IMR-90 (cell line): Measurements from ENCODE around the gene KDM1B. TPM values are rescaled to one million over a fixed set of nuclear protein-coding genes. Genes with fewer than 3 reads are reported as not detected.

Experiments
- ATAC-seq: fragments of 200-7000 bp; cut with Tn5 transposase; 2 replicates; pipeline ENCODE4 v1.9.1; 2020; ENCODE audit warnings: low read depth, mild to moderate bottlenecking, moderate library complexity
- BruUV-seq: library from RNA; stranded (reverse); fragments of 400-500 nt; replicated peaks from 2 replicates; lab custom pipeline; 2021; lab: Mats Ljungman, UMichigan
- CTCF ChIA-PET: fragments of 300-600 bp; formaldehyde crosslinking; extraction: SDS; loops from one replicate; lab custom pipeline; 2021; ENCODE audit warnings: antibody characterized with exemption; lab: Yijun Ruan, JAX
- POLR2A ChIA-PET: fragments of 300-600 bp; sonication (Branson Sonifier 250); formaldehyde crosslinking; loops from one replicate; lab custom pipeline; 2022; ENCODE audit warnings: antibody characterized with exemption; ENCODE audit not compliant: unreplicated experiment; lab: Charles Lee
- DNase-seq: peaks from one replicate; pipeline ENCODE4 v3.0.0; 2013
- H2AFZ ChIP-seq: replicated peaks from 2 replicates; pipeline ENCODE3; 2013; ENCODE audit warnings: low read length, mild to moderate bottlenecking; ENCODE audit not compliant: poor library complexity
- H2AK5ac ChIP-seq: 2 replicates; pipeline ENCODE4 v1.6.1; 2013; ENCODE audit warnings: low read depth, low read length, inconsistent platforms
- H2AK9ac ChIP-seq: replicated peaks from 2 replicates; pipeline ENCODE3; 2013; ENCODE audit warnings: mild to moderate bottlenecking, low read depth, low read length, moderate library complexity; ENCODE audit not compliant: poor library complexity
- H2BK120ac ChIP-seq: 2 replicates; pipeline ENCODE4 v1.6.1; 2013; ENCODE audit warnings: low read depth, low read length, inconsistent platforms
- H2BK15ac ChIP-seq: 3 replicates; pipeline ENCODE4 v1.6.1; 2013; ENCODE audit warnings: low read depth, low read length, inconsistent platforms
- H2BK20ac ChIP-seq: 2 replicates; pipeline ENCODE4 v1.6.1; 2013; ENCODE audit warnings: low read depth, mild to moderate bottlenecking, inconsistent platforms, low read length, moderate library complexity
- H2BK5ac ChIP-seq: 2 replicates; pipeline ENCODE4 v1.6.1; 2013; ENCODE audit warnings: mild to moderate bottlenecking, low read depth, low read length, inconsistent platforms; ENCODE audit not compliant: poor library complexity, severe bottlenecking
- H3K14ac ChIP-seq: replicated peaks from 2 replicates; pipeline ENCODE4 v1.6.1; 2013; ENCODE audit warnings: low read depth, low read length, inconsistent platforms
- H3K18ac ChIP-seq: 2 replicates; pipeline ENCODE4 v1.6.1; 2013; ENCODE audit warnings: low read depth, low read length, control low read depth
- H3K23ac ChIP-seq: 2 replicates; pipeline ENCODE4 v1.6.1; 2013; ENCODE audit warnings: low read depth, low read length, inconsistent platforms
- H3K27ac ChIP-seq: 2 replicates; pipeline ENCODE4 v1.5.1; 2013; ENCODE audit warnings: mild to moderate bottlenecking, control low read depth, low read length; ENCODE audit not compliant: insufficient read depth
- H3K27me3 ChIP-seq: 2 replicates; pipeline ENCODE4 v1.6.1; 2013; ENCODE audit warnings: low read length; ENCODE audit not compliant: control insufficient read depth, insufficient read depth
- H3K36me3 ChIP-seq: 2 replicates; pipeline ENCODE4 v1.6.1; 2013; ENCODE audit warnings: low read length, mixed read lengths; ENCODE audit not compliant: control insufficient read depth, insufficient read depth
- H3K4ac ChIP-seq: 2 replicates; pipeline ENCODE4 v1.6.1; 2013; ENCODE audit warnings: low read depth, low read length, inconsistent platforms
- H3K4me1 ChIP-seq: 2 replicates; pipeline ENCODE4 v1.6.1; 2013; ENCODE audit warnings: low read length, mixed read lengths; ENCODE audit not compliant: control insufficient read depth, insufficient read depth
- H3K4me2 ChIP-seq: 2 replicates; pipeline ENCODE4 v1.6.1; 2013; ENCODE audit warnings: low read depth, mild to moderate bottlenecking, control low read depth, low read length, moderate library complexity
- H3K4me3 ChIP-seq: 2 replicates; pipeline ENCODE4 v1.5.1; 2013; ENCODE audit warnings: low read depth, mild to moderate bottlenecking, control low read depth, low read length, moderate library complexity; ENCODE audit not compliant: insufficient read depth
- H3K56ac ChIP-seq: 2 replicates; pipeline ENCODE4 v1.6.1; 2013; ENCODE audit warnings: low read length, inconsistent platforms; ENCODE audit not compliant: insufficient read depth; ENCODE audit errors: extremely low read depth
- H3K79me1 ChIP-seq, 2 experiments: 2 replicates each; pipeline ENCODE4 v1.6.1; 2013; ENCODE audit warnings: low read length in 2 of 2, inconsistent platforms in 1 of 2, low read depth in 1 of 2
- H3K9ac ChIP-seq: 2 replicates; pipeline ENCODE4 v1.6.1; 2013; ENCODE audit warnings: low read depth, low read length, control low read depth
- H3K9me1 ChIP-seq: 2 replicates; pipeline ENCODE4 v1.6.1; 2013; ENCODE audit warnings: low read length, inconsistent platforms; ENCODE audit not compliant: insufficient read depth
- H3K9me3 ChIP-seq: 2 replicates; pipeline ENCODE4 v1.6.1; 2013; ENCODE audit warnings: low read length; ENCODE audit not compliant: control insufficient read depth, insufficient read depth
- H4K20me1 ChIP-seq: 2 replicates; pipeline ENCODE4 v1.6.1; 2013; ENCODE audit warnings: low read length, inconsistent platforms; ENCODE audit not compliant: insufficient read depth
- H4K5ac ChIP-seq: 2 replicates; pipeline ENCODE4 v1.6.1; 2013; ENCODE audit warnings: mild to moderate bottlenecking, low read depth, low read length, control low read depth
- H4K8ac ChIP-seq, 2 experiments: 2 replicates each; pipeline ENCODE4 v1.6.1; 2013; ENCODE audit warnings: low read depth in 2 of 2, low read length in 2 of 2, control low read depth in 1 of 2, inconsistent platforms in 1 of 2
- H4K91ac ChIP-seq: 2 replicates; pipeline ENCODE4 v1.6.1; 2013; ENCODE audit warnings: low read depth, low read length, inconsistent platforms; ENCODE audit not compliant: insufficient read depth
- BHLHE40 ChIP-seq: fragments of 150-350 bp; IDR thresholded peaks from 2 replicates; pipeline ENCODE4 v1.6.1; 2016; ENCODE audit warnings: mild to moderate bottlenecking, low read depth, low read length
- CEBPB ChIP-seq: IDR thresholded peaks from 2 replicates; pipeline ENCODE4 v1.6.1; 2012; ENCODE audit warnings: low read depth, low read length, improper control_type of control experiment
- CHD1 ChIP-seq: IDR thresholded peaks from 2 replicates; pipeline ENCODE4 v1.6.1; 2012; ENCODE audit warnings: low read depth, low read length, improper control_type of control experiment
- CTCF ChIP-seq: conservative IDR thresholded peaks from 2 replicates; pipeline ENCODE4 v1.5.1; 2012; ENCODE audit warnings: mild to moderate bottlenecking, low read depth, low read length, improper control_type of control experiment
- MAFK ChIP-seq: IDR thresholded peaks from 2 replicates; pipeline ENCODE4 v1.6.1; 2012; ENCODE audit warnings: low read depth, low read length, improper control_type of control experiment
- MAZ ChIP-seq: IDR thresholded peaks from 2 replicates; pipeline ENCODE4 v1.6.1; 2012; ENCODE audit warnings: low read depth, mild to moderate bottlenecking, low read length, improper control_type of control experiment, moderate library complexity, borderline replicate concordance
- RAD21 ChIP-seq: IDR thresholded peaks from 2 replicates; pipeline ENCODE4 v1.6.1; 2012; ENCODE audit warnings: low read length, improper control_type of control experiment
- RCOR1 ChIP-seq: IDR thresholded peaks from 2 replicates; pipeline ENCODE4 v1.6.1; 2012; ENCODE audit warnings: mild to moderate bottlenecking, low read length, improper control_type of control experiment; ENCODE audit not compliant: insufficient replicate concordance
- SMC3 ChIP-seq: fragments of 150-350 bp; IDR thresholded peaks from 2 replicates; pipeline ENCODE4 v1.6.1; 2016; ENCODE audit warnings: low read depth, mild to moderate bottlenecking, antibody characterized with exemption, low read length, moderate library complexity
- USF2 ChIP-seq: fragments of 150-350 bp; IDR thresholded peaks from 2 replicates; pipeline ENCODE4 v1.6.1; 2017; ENCODE audit warnings: mild to moderate bottlenecking, antibody characterized with exemption, low read length, low read depth
- WGBS, 2 experiments: methylation state at CpG; one replicate each; pipeline versions ENCODE4 v1.1.5 to v1.1.7; 2013; ENCODE audit warnings: missing lambda C conversion rate in 2 of 2; ENCODE audit not compliant: insufficient read length in 1 of 2; ENCODE audit errors: extremely low coverage in 2 of 2; 5-methylcytosine and 5-hydroxymethylcytosine counted together
- dilution Hi-C: fragments of 300-500 bp; cut with HindIII; formaldehyde crosslinking; loops from one replicate; pipeline ENCODE4 v1.14.3; 2018; ENCODE audit warnings: low sequenced_read_pairs; ENCODE audit not compliant: unreplicated experiment
- in situ Hi-C: fragments of 300-500 bp; cut with MboI; formaldehyde crosslinking; loops from 3 replicates; pipeline ENCODE4 v1.14.3; 2019; ENCODE audit warnings: low sequenced_read_pairs, inconsistent platforms, mixed read lengths
- intact Hi-C: fragments of 100-400 bp; cut with micrococcal nuclease; formaldehyde crosslinking; loops from 2 replicates; pipeline ENCODE4 v1.10.0; 2022
- polyA plus RNA-seq, 3 experiments: library from polyadenylated mRNA; depleted of rRNA; stranded (reverse); fragments of >200 nt; gene quantifications; 2 replicates each; pipeline ENCODE4 v1.2.3, GENCODE V29; 2012; ENCODE audit warnings: low replicate concordance in 1 of 3
- total RNA-seq: library from RNA; depleted of rRNA; stranded (reverse); fragments of >200 nt; gene quantifications from 2 replicates; pipeline ENCODE4 v1.2.3, GENCODE V29; 2012

KDM1B gene
- total and polyA plus RNA-seq, 2 of the 4 experiments (the other 2 are of a cell fraction): 13.2 to 16.7 TPM

GRCh38 chr6:18107061-18107460 is 48.2 kb upstream of the KDM1B start:
- Histone ChIP-seq H3K27me3 (no peaks in the 10 kb centered on the region), H4K20me1 (no peaks in the 10 kb centered on the region), H3K14ac (no peak overlapping the region), H3K4ac (no peak overlapping the region), H2AK9ac (no peak overlapping the region), H3K4me3 (no peak overlapping the region), H4K5ac (no peak overlapping the region), H3K9me1 (peaks cover 2% of the 10 kb centered on the region; the same call in 1 of the 2 replicates), H3K36me3 (no peaks in the 10 kb centered on the region), H3K9ac (no peak overlapping the region), H3K18ac (no peak overlapping the region), H3K4me2 (no peak overlapping the region), H3K23ac (no peak overlapping the region), H2BK15ac (no peak overlapping the region), H2BK120ac (no peak overlapping the region), H3K27ac (no peak overlapping the region), H2BK20ac (no peak overlapping the region), H4K91ac (no peak overlapping the region), H4K8ac (no peak overlapping the region), H3K56ac (no peak overlapping the region), H3K4me1 (no peaks in the 10 kb centered on the region), H3K9me3 (peaks cover 2% of the 10 kb centered on the region; the same call in 1 of the 2 replicates), H3K79me1 (no peaks in the 10 kb centered on the region), H2AK5ac (no peak overlapping the region), H2AFZ (no peak overlapping the region), H2BK5ac (no peak overlapping the region)
- no TSS peak for BruUV-seq
- ATAC-seq (no peak), DNase-seq (no peak)
- POLR2A ChIA-PET: no interaction called here
- intact Hi-C loops (no loop called here), in situ Hi-C loops (no loop called here), dilution Hi-C loops (no loop called here)
- CTCF ChIA-PET: no interaction called here
- WGBS, 2 experiments: no CpG with 5 or more reads among the region's 1 CpG
- no peak for TF ChIP-seq RAD21
- no peak for TF ChIP-seq RCOR1
- TF ChIP-seq CEBPB: no peak
- no peak for TF ChIP-seq CTCF
- TF ChIP-seq SMC3: no peak
- no peak for TF ChIP-seq CHD1
- no peak for TF ChIP-seq USF2
- no peak for TF ChIP-seq MAZ
- no peak for TF ChIP-seq MAFK
- TF ChIP-seq BHLHE40: no peak
